HFF-Myc (cell line): ENCODE measurements around the gene ZNG1A.
"Not testable (repeated sequence)": the region's sequence is repeated elsewhere in the genome, so short reads cannot be mapped to it uniquely, and the experiment has no call there.

ENCODE experiments used
- DNase-seq: peaks from one replicate; pipeline ENCODE4 v3.0.0-alpha.2; 2011; ENCODE audit warnings: low read depth; ENCODE audit errors: extremely low read depth
- H3K4me3 ChIP-seq: replicated peaks from 2 replicates; pipeline ENCODE4 v1.5.1; 2011; ENCODE audit warnings: low read depth, mild to moderate bottlenecking, control low read depth, low read length
- TF ChIP-seq, protein P1 (sequence below): IDR thresholded peaks from 2 replicates; pipeline ENCODE4 v1.5.1; 2012; ENCODE audit warnings: mild to moderate bottlenecking, low read depth, low read length, control low read depth; ENCODE audit errors: missing control alignments

ZNG1A gene

DNA sequence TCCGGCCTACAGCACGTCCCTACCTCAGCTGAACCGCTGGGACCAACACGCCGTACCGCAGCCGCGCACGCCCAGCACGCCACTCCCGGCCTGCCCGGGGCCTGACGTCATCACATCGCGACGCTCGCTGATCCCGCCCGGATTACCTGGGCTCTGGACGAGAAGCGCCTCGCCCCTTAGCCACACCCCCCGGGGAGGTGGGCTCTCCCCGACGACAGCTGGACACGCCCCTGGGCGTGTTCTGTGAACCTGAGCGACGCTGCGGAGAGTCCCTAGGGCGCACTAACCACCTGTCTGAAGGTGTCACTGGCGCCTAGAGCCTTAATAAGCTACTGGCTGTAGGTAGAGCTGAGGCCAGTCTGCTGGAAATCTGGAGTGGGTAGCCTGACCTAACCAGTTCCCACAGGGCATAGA, at the start of gene ZNG1A:
TSS of gene ZNG1A (minus strand) at position 87 of the 414 bp plus-strand sequence. CDS start 87 bp downstream, outside the sequence.
- DNase-seq = peak; percentile 3

DNA sequence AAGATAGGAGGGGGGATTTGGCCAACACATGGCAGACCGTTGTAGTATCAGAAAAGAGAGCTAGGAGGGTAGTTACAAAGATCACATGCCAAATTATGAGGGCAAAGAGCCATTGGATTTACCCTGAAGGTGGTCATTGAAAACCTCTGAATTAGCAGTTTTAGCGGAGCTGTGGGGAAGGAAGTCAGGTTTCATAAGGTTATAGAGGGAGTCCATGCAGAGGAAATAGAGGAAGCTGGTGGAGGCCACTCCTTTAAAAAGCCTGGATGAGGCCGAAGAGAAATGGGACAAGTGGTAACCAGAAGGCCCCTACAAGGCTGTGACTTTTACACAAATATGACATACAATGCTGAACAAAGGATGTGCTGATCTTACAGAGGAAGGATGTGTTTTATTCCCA, 49.0 kb upstream of the ZNG1A start:
- TF ChIP-seq, protein P1, sequence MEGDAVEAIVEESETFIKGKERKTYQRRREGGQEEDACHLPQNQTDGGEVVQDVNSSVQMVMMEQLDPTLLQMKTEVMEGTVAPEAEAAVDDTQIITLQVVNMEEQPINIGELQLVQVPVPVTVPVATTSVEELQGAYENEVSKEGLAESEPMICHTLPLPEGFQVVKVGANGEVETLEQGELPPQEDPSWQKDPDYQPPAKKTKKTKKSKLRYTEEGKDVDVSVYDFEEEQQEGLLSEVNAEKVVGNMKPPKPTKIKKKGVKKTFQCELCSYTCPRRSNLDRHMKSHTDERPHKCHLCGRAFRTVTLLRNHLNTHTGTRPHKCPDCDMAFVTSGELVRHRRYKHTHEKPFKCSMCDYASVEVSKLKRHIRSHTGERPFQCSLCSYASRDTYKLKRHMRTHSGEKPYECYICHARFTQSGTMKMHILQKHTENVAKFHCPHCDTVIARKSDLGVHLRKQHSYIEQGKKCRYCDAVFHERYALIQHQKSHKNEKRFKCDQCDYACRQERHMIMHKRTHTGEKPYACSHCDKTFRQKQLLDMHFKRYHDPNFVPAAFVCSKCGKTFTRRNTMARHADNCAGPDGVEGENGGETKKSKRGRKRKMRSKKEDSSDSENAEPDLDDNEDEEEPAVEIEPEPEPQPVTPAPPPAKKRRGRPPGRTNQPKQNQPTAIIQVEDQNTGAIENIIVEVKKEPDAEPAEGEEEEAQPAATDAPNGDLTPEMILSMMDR = no peak
- no peak for DNase-seq
- no peak overlapping the region for H3K4me3 ChIP-seq

More for the DNA sequence above, at the start of gene ZNG1A:
- H3K4me3 ChIP-seq = peak within 1 kb of the TSS; percentile 50

DNA sequence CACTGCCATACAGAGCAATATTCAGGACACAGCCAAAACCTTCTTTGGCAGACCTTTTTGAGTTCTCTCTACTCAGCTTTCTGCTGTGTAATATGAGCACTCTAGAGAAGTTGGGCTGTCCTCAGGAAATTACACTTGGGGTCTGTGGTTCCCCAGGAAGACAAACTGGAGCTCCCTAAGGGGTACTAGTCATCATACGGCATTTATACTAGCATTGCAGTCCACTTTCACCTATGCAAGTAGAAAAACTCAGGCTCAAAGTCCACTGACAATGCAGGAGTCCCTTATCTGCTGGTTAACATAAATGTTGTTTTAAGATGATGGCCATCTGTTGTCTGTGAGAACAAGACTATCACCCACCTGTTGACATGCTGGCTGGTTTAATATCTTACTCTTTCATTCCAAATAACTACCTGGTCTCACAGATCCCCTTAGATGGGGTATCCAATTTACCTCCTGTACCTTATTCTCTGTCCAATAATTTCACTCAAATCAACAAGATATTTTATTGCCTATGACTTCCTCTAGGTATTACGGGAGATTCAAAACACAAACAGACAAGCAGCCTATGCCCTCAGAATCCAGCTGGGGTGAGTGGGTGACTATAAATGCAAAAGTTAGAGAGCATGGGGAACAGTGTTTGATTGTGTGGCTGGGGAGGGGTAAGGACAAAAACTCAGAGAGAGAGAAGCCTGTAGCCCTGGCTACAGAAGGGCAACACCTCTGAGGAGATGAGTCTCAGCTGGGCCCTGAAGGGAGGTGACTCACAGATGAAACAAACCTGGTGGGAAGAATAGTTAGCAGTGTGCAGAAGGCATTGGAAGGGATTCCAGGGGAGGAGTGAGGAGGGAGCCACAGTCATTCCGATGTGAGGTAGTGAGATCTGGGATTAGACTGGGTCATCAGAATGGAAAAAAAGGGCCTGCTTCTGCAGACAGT, 46.0 kb upstream of the ZNG1A start:
- TF ChIP-seq, protein P1 = no peak
- no peak overlapping the region for H3K4me3 ChIP-seq

DNA sequence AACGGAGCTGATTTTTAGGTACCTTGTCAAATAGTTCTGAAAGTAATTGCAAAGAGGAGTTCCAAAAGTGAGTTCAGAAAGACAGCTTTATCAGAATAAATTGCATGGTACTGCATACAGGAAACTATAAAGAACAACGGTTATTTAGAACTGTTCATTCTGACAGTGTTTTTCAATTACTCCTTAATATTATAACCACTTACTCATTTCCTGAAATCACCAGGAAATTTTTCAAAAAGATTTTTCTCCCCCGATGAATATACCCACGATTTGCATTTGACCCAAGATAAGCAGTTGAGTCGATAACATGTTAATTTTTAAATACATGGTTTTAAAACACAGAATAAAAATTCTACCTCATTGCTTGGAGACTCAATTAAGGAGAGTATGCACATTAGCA, 45.2 kb upstream of the ZNG1A start:
- no peak overlapping the region for H3K4me3 ChIP-seq

More for the DNA sequence above, 46.0 kb upstream of the ZNG1A start:
- DNase-seq = no peak

DNA sequence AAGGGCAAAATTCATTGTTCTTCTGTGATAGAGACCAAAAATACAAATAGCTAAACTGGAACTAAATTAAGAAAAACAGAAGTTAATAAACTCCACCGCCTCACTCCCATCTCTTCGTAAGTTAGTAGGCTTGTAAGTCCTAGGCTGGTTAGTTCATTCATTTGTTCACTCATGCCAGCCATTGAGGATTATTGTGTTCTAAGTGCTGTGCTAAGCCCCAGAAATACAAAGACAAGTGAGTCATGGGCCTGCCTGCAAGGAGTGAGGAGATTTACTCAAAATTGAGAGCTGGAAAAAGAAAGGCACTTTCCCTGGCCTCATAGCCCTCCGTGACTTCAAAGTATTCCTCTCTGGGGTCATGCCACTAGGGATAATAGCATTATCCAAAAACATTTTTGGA, 44.3 kb upstream of the ZNG1A start:
- TF ChIP-seq, protein P1 = no peak
- no peak overlapping the region for H3K4me3 ChIP-seq
- DNase-seq = no peak

More for the DNA sequence above, 45.2 kb upstream of the ZNG1A start:
- DNase-seq = no peak
- TF ChIP-seq, protein P1 = no peak

DNA sequence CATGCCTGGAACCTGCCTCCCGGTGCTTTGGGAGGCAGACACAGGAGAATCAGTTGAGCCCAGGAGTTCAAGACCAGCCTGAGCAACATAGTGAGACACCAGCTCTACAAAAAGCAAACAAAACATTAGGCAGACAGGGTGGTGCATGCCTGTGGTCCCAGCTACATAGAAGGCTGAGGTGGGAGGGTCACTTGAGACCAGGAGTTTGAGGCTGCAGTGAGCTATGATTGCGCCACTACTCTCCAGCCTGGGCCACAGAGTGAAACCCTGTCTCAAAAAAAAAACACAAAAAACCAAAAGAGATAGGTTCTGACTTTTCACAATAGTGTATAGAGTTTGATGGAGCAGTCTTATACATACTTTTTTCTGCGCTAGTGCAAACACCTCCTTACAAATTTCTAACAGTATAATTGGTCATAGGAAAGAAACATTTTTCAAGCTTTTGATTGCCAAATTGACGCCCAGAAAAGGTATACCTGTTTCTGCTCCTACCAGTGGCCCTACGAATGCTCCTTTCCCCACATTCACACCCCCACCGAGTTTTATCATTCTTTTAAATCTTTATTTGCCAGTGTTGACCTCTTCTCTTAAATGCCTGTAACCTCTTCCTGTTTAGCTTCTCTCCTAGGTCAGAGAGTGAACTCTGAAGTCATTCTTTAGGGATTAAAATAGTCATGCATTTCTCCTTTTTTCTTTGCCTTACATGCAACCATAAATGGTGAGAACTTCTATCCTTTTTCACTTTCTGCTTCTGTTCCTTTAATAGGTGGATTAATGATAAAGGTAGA, 43.3 kb upstream of the ZNG1A start:
- H3K4me3 ChIP-seq = no peak overlapping the region
- no peak for DNase-seq
- TF ChIP-seq, protein P1 = no peak

DNA sequence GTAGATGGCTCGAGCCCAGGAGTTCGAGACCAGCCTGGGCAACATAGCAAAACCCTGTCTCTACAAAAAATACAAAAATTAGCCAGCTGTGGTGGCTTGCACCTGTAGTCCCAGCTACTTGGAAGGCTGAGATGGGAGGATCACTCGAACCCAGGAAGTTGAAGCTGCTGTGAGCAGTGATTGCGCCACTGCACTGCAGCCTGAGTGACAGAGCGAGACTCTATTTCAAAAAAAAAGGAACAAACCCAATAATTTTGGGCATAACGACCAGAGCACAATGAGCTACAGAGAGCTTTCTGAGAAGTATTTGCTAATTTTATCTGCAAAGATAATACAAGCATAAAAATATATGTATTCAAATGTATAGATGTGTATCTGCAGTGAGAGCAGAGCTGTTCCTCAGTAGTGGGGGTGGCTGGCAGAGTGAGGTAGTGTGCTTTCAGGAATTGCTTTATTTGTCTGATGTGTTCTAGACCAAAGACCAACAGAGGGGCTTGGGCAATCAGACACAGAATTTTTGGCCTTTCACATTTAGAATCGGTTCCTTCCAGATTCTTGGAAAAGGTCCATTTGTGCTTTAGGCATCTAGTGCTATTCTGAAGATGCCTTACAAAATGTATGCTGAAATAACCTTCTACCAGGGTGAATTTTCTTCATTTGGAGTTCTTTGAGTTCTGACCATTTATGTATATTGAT, 41.0 kb upstream of the ZNG1A start:
- no peak overlapping the region for H3K4me3 ChIP-seq
- TF ChIP-seq, protein P1 = no peak
- no peak for DNase-seq

DNA sequence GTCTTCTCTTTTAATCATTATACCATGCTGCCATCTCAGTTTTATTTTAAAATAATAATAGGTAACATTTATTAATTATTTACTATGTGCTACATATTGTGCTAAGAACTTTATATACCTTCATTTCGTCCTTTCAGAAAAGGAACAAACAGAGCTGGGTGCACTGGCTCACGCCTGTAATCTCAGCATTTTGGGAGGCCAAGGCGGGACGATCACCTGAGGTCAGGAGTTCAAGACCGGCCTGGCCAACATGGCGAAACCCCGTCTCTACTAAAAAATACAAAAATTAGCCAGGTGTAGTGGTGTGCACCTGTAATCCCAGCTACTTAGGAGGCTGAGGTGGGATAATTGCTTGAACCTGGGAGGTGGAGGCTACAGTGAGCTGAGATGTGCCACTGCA, 40.2 kb upstream of the ZNG1A start:
- H3K4me3 ChIP-seq, DNase-seq: not testable (repeated sequence)
